Body of pancreas (tissue), 4 donors: Measurements from ENCODE around the gene MTM1. TPM values are rescaled to one million over a fixed set of nuclear protein-coding genes. Genes with fewer than 3 reads are reported as not detected.

ENCODE experiments used
- ATAC-seq: fragments of 150-250 bp; one replicate; pipeline ENCODE4 v1.9.1; 2016
- DNase-seq, 4 donors: peaks; one replicate each; pipeline ENCODE4 v3.0.0-alpha.2; 2019
- H3K27ac ChIP-seq, 4 donors: fragments of 200-600 bp; sonication (generic); 1 replicate in 3 of 4; 2 replicates in 1 of 4; pipeline versions ENCODE4 v1.5.1 to v1.6.1; 2016 to 2019; ENCODE audit warnings: mild to moderate bottlenecking in 1 of 4, mixed read lengths in 1 of 4, moderate library complexity in 1 of 4
- H3K27me3 ChIP-seq, 2 donors: fragments of 200-600 bp; sonication (generic); one replicate each; pipeline ENCODE4 v1.6.0; 2016; ENCODE audit warnings: mild to moderate bottlenecking in 1 of 2
- H3K36me3 ChIP-seq, 2 donors: fragments of 200-600 bp; sonication (generic); replicated peaks in 1 of 2; 2 replicates each; pipeline ENCODE4 v1.5.1; 2016; ENCODE audit warnings: low read depth in 2 of 2; ENCODE audit not compliant: insufficient read depth in 1 of 2
- H3K4me1 ChIP-seq: fragments of 200-600 bp; sonication (generic); one replicate; pipeline ENCODE4 v1.6.0; 2016
- H3K4me3 ChIP-seq, 2 donors: fragments of 200-600 bp; sonication (generic); 1 replicate in 1 of 2; 2 replicates in 1 of 2; pipeline ENCODE4 v1.5.1; 2016 to 2019
- H3K9me3 ChIP-seq, 3 donors: fragments of 200-600 bp; sonication (generic); 1 replicate in 2 of 3; 2 replicates in 1 of 3; pipeline ENCODE4 v1.5.1; 2016
- CTCF ChIP-seq, 7 experiments: fragments of 450-650 bp in 4 of 7; fragments of 200-600 bp in 3 of 7; sonication (generic) in 3 of 7; IDR thresholded peaks; one replicate each; pipeline ENCODE4 v1.5.1; 2016 to 2019; ENCODE audit warnings: antibody characterized with exemption in 7 of 7
- POLR2A ChIP-seq, 3 donors: fragments of 450-650 bp; IDR thresholded peaks; one replicate each; pipeline ENCODE4 v1.6.1; 2016; ENCODE audit warnings: antibody characterized with exemption in 3 of 3, mild to moderate bottlenecking in 2 of 3
- WGBS, 2 donors: methylation state at CpG; one replicate each; pipeline ENCODE4 v1.1.5; 2017; 5-methylcytosine and 5-hydroxymethylcytosine counted together
- intact Hi-C: fragments of 100-400 bp; cut with DNase I; formaldehyde crosslinking; loops from one replicate; pipeline ENCODE4 v1.15.1; 2023
- total RNA-seq, 2 donors: library from RNA; depleted of rRNA; stranded (reverse); fragments of >200 nt; gene quantifications; one replicate each; pipeline ENCODE4 v1.1.0, GENCODE V29; 2016

The MTM1 gene
- total RNA-seq, 2 donors from 2014 or later, result 5.3 to 5.4 TPM

- TF ChIP-seq POLR2A (IDR thresholded peaks at IDR 0.05), result no peak
- intact Hi-C loops, result no loop called here
- no peak for ATAC-seq
These were observed 107.8 kb downstream of the MTM1 start for GRCh38 chrX:150676221-150676620.

DNA sequence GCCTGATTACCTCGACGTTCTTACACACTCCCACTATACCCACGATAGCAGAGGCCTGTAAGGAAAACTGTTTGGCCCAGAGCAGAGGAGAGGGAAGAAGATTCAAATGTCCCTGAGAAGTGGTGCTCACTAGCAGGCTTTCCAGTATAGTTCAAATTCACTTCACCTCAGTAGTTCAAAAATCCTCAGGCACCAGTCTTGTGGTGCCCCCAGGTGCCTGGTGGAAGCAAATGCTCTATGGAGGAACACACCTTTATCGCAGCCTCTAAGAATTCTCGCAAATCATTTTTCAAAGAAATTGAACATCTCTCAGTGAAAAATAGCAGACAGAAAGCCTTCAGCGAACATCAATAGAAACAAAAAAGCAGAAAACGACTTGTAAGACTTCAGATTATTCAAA lies 112.6 kb downstream of the MTM1 start:
- no peaks in the 10 kb centered on the region for H3K27me3 ChIP-seq
- no peak overlapping the region for H3K4me3 ChIP-seq
- intact Hi-C loops, result no loop called here
- ATAC-seq (peak; percentile 71), DNase-seq (peak; percentile 23 to 47 (median 33))
- no peaks in the 10 kb centered on the region for H3K36me3 ChIP-seq
- no peaks in the 10 kb centered on the region for H3K9me3 ChIP-seq
- H3K27ac ChIP-seq, result no peak overlapping the region
- WGBS, 2 donors, result 17 to 25% methylated on average over 7 of the region's 7 CpGs
- peak in 6 of 7 experiments; percentile 39 to 62 (median 54) for TF ChIP-seq CTCF (IDR thresholded peaks at IDR 0.05)
- TF ChIP-seq POLR2A (IDR thresholded peaks at IDR 0.05), result no peak
- no peaks in the 10 kb centered on the region for H3K4me1 ChIP-seq

More at GRCh38 chrX:150676221-150676620, 107.8 kb downstream of the MTM1 start:
- no peaks in the 10 kb centered on the region for H3K27me3 ChIP-seq
- no peaks in the 10 kb centered on the region for H3K4me1 ChIP-seq
- H3K27ac ChIP-seq, result no peak overlapping the region
- no peaks in the 10 kb centered on the region for H3K9me3 ChIP-seq
- H3K36me3 ChIP-seq, result no peaks in the 10 kb centered on the region
- no peak for DNase-seq
- WGBS, 2 donors, result 30 to 46% methylated on average over 2 of the region's 2 CpGs
- no peak overlapping the region for H3K4me3 ChIP-seq

GRCh38 chrX:150683112-150683511 lies 114.7 kb downstream of the MTM1 start:
- Histone ChIP-seq H3K4me1 (no peaks in the 10 kb centered on the region), H3K36me3 (no peaks in the 10 kb centered on the region), H3K27ac (no peak overlapping the region), H3K9me3 (no peaks in the 10 kb centered on the region), H3K27me3 (no peaks in the 10 kb centered on the region), H3K4me3 (no peak overlapping the region)
- WGBS, 2 donors, result 72 to 74% methylated on average over 3 of the region's 3 CpGs
- TF ChIP-seq POLR2A (IDR thresholded peaks at IDR 0.05) (no peak), CTCF (IDR thresholded peaks at IDR 0.05) (no peak)
- intact Hi-C loops, result no loop called here
- DNase-seq (no peak), ATAC-seq (no peak)

- intact Hi-C loops, result no loop called here
- ATAC-seq, result no peak
- H3K4me3 ChIP-seq, result no peak overlapping the region
- H3K9me3 ChIP-seq, result no peaks in the 10 kb centered on the region
- no peaks in the 10 kb centered on the region for H3K4me1 ChIP-seq
- 22 to 44% methylated on average over 7 of the region's 7 CpGs for WGBS, 2 donors
- H3K27me3 ChIP-seq, result no peaks in the 10 kb centered on the region
- no peak for DNase-seq
- no peak overlapping the region for H3K27ac ChIP-seq
- H3K36me3 ChIP-seq, result no peaks in the 10 kb centered on the region
- TF ChIP-seq CTCF (IDR thresholded peaks at IDR 0.05) (peak; percentile 35 to 57 (median 47)), POLR2A (IDR thresholded peaks at IDR 0.05) (no peak)
These were observed 115.2 kb downstream of the MTM1 start for GRCh38 chrX:150683536-150684146.

- WGBS, 2 donors, result 62 to 70% methylated on average over 2 to 4 of the region's 5 CpGs
- TF ChIP-seq POLR2A (IDR thresholded peaks at IDR 0.05) (no peak), CTCF (IDR thresholded peaks at IDR 0.05) (no peak)
- Histone ChIP-seq H3K27ac (no peak overlapping the region), H3K36me3 (no peaks in the 10 kb centered on the region), H3K9me3 (no peaks in the 10 kb centered on the region), H3K27me3 (no peaks in the 10 kb centered on the region), H3K4me1 (no peaks in the 10 kb centered on the region), H3K4me3 (no peak overlapping the region)
- ATAC-seq (no peak), DNase-seq (no peak)
- intact Hi-C loops, result no loop called here
These were observed 120.6 kb downstream of the MTM1 start for GRCh38 chrX:150688911-150689451.
